ENCODE data around the gene CD52. TPM values are rescaled to one million over a fixed set of nuclear protein-coding genes. Genes with fewer than 3 reads are reported as not detected.
A peak's percentile ranks its signal among the peaks of the same experiment; 100 is the strongest.

The CD52 gene
- total and polyA plus RNA-seq, 2 of the 13 experiments (the other 11 are each of a cell fraction or from before 2014, with no cell fraction given) = 0.32 TPM; not detected in 1

GRCh38 chr1:26350701-26351589, 33.2 kb downstream of the CD52 start (continued):
- TF ChIP-seq ZNF318 (CRISPR knock-in tag; IDR thresholded peaks at IDR 0.05) (0 out of 2 replicates have a peak, but pooled peaks have one; percentile 30), HIVEP1 (CRISPR knock-in tag; IDR thresholded peaks at IDR 0.05) (peak; percentile 63; the same call in 1 of the 2 replicates), FOXM1 (CRISPR knock-in tag; IDR thresholded peaks at IDR 0.05) (no peak), ZNF724P (CRISPR knock-in tag; IDR thresholded peaks at IDR 0.05; ENCODE audit: borderline replicate concordance) (no peak), ETV5 (CRISPR knock-in tag; IDR thresholded peaks at IDR 0.05; ENCODE audit: borderline replicate concordance) (peak; percentile 95), SRSF1 (optimal IDR thresholded peaks at IDR 0.05; ENCODE audit: low read depth, low read length) (peak; percentile 59), SIX4 (CRISPR knock-in tag; IDR thresholded peaks at IDR 0.05) (peak; percentile 40; the same call in 1 of the 2 replicates), RORA (CRISPR knock-in tag; IDR thresholded peaks at IDR 0.05) (no peak), PCBP2 (optimal IDR thresholded peaks at IDR 0.05; ENCODE audit: low read depth, low read length, poor library complexity, severe bottlenecking) (peak; percentile 55), NR1H2 (CRISPR knock-in tag; IDR thresholded peaks at IDR 0.05; ENCODE audit: borderline replicate concordance, low read depth) (no peak), SMC3 (IDR thresholded peaks at IDR 0.05; ENCODE audit: low read length) (no peak; the same call in none of the 2 replicates), FIP1L1 (IDR thresholded peaks at IDR 0.05; ENCODE audit: borderline replicate concordance, insufficient read depth, low read depth, low read length) (0 out of 2 replicates have a peak, but pooled peaks have one; percentile 60)
- TF ChIP-seq, protein P1, sequence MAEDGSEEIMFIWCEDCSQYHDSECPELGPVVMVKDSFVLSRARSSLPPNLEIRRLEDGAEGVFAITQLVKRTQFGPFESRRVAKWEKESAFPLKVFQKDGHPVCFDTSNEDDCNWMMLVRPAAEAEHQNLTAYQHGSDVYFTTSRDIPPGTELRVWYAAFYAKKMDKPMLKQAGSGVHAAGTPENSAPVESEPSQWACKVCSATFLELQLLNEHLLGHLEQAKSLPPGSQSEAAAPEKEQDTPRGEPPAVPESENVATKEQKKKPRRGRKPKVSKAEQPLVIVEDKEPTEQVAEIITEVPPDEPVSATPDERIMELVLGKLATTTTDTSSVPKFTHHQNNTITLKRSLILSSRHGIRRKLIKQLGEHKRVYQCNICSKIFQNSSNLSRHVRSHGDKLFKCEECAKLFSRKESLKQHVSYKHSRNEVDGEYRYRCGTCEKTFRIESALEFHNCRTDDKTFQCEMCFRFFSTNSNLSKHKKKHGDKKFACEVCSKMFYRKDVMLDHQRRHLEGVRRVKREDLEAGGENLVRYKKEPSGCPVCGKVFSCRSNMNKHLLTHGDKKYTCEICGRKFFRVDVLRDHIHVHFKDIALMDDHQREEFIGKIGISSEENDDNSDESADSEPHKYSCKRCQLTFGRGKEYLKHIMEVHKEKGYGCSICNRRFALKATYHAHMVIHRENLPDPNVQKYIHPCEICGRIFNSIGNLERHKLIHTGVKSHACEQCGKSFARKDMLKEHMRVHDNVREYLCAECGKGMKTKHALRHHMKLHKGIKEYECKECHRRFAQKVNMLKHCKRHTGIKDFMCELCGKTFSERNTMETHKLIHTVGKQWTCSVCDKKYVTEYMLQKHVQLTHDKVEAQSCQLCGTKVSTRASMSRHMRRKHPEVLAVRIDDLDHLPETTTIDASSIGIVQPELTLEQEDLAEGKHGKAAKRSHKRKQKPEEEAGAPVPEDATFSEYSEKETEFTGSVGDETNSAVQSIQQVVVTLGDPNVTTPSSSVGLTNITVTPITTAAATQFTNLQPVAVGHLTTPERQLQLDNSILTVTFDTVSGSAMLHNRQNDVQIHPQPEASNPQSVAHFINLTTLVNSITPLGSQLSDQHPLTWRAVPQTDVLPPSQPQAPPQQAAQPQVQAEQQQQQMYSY (CRISPR knock-in tag; IDR thresholded peaks at IDR 0.05) = peak; percentile 86; the same call in 1 of the 2 replicates
- TF ChIP-seq, protein P2, sequence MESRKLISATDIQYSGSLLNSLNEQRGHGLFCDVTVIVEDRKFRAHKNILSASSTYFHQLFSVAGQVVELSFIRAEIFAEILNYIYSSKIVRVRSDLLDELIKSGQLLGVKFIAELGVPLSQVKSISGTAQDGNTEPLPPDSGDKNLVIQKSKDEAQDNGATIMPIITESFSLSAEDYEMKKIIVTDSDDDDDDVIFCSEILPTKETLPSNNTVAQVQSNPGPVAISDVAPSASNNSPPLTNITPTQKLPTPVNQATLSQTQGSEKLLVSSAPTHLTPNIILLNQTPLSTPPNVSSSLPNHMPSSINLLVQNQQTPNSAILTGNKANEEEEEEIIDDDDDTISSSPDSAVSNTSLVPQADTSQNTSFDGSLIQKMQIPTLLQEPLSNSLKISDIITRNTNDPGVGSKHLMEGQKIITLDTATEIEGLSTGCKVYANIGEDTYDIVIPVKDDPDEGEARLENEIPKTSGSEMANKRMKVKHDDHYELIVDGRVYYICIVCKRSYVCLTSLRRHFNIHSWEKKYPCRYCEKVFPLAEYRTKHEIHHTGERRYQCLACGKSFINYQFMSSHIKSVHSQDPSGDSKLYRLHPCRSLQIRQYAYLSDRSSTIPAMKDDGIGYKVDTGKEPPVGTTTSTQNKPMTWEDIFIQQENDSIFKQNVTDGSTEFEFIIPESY (CRISPR knock-in tag; IDR thresholded peaks at IDR 0.05) = no peak

All from HepG2 (cell line).